ENCODE data around the gene TMEM131L.

DNA sequence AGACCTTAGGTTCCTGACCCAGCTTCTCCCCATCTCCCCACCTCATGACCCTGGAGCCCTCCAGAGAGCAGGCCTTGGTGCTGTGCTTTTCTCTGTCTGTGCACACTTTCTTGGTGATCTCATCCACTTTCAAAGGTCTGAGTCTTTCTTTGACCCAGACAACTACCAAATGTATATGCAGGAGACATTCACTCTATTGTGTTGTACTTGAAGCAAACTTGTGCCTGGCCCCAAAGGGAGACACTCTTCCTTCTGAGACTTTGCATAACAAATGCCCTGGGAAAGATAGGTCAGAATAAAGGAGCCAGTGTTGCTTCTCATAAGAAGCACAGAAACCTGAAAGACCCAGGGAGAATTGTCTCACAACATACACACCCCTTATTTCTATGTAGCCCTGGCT is 163.6 kb downstream of the TMEM131L start:
- TF ChIP-seq CTCF (optimal IDR thresholded peaks at IDR 0.05 in 1 of 3, IDR thresholded peaks at IDR 0.05 in 1 of 3, conservative IDR thresholded peaks at IDR 0.05 in 1 of 3; ENCODE audit: extremely low read depth in 1 of 3, insufficient read depth in 2 of 3, low read length in 3 of 3) = no peak
- TF ChIP-seq EZH2 (IDR thresholded peaks at IDR 0.05; ENCODE audit: low read length) = no peak

Data from keratinocyte (primary cell).